NK-92 (cell line): ENCODE measurements around the gene TP53AIP1.

Source experiments
- DNase-seq: peaks from one replicate; lab custom pipeline; 2025; ENCODE audit not compliant: unreplicated experiment; lab: John Stamatoyannopoulos, UW

The TP53AIP1 gene

GRCh38 chr11:128891913-128892398 lies 50.7 kb downstream of the TP53AIP1 start:
- DNase-seq = no peak

- DNase-seq = no peak
These were observed 51.9 kb downstream of the TP53AIP1 start, which contains the start of gene KCNJ5 for GRCh38 chr11:128890543-128891368. Gene KCNJ5, plus strand, starts transcription at chr11:128891356. Its CDS starts 19,918 bp downstream, at chr11:128911274.

DNA sequence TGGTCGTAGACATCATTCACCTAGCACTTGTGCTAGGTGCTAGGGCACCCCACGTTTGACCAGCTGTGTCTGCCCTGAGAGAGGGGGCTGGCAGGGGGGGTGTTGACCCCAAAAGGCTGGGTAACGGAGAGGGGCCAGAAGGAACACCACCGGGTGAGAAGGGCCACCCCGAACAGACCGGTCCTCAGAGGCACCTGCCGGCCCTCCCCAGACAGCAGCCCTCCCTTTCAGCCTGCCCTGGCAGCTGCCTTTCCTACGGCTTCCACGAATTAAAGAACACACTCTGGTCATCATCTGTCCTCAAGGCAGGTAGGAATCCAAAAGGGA lies 52.5 kb downstream of the TP53AIP1 start:
- DNase-seq = no peak

GRCh38 chr11:128889657-128890213 lies 52.9 kb downstream of the TP53AIP1 start:
- DNase-seq = no peak

- no peak for DNase-seq
These were observed 54.4 kb downstream of the TP53AIP1 start for GRCh38 chr11:128888034-128888985.

DNA sequence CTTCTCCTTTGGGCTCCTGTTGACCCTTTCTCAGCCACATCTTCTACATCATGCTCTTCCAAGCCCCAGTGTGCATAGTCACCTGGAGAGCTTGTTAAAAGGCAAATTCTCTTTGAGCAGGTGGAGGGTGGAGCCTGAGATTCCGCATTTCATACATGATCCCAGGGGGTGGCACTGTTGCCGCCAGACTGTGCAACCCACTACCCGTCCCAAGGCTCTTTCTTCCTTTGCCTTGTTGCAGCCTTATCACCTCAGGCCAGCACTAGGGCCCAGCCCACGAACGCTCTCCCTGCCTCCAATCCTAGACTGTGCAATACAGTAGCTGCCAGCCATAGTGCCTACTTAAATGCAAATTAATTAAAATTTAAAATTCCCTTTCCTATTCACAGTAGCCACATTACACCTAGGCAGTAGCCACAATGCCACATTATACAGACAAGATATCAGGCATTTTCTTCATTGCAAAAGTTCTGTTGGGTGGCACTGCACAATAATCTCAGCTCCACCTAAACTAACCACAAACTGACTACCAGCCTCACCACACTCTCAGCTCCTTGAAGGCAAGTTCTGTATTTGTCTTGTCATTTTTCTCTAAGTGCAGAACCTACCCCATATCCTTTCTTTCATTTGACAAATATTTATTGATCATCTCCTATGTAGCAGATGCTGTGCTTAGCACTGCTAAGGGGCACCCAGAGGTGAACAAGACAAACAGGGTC lies 56.1 kb downstream of the TP53AIP1 start:
- DNase-seq = no peak
